HCT116 (cell line): ENCODE results near the gene OPN1SW. TPM values are rescaled to one million over a fixed set of nuclear protein-coding genes. Genes with fewer than 3 reads are reported as not detected.
A peak's percentile ranks its signal among the peaks of the same experiment; 100 is the strongest.

ENCODE experiments used
- ATAC-seq: fragments of 200-7000 bp; cut with Tn5 transposase; 2 replicates; pipeline ENCODE4 v1.9.1; 2020; ENCODE audit warnings: mild to moderate bottlenecking, moderate library complexity
- BruUV-seq: library from RNA; stranded (reverse); fragments of 400-500 nt; replicated peaks from 2 replicates; lab custom pipeline; 2021; lab: Mats Ljungman, UMichigan
- CTCF ChIA-PET: fragments of 300-600 bp; sonication (Branson Sonifier 250); formaldehyde crosslinking; loops from one replicate; lab custom pipeline; 2021; ENCODE audit warnings: antibody characterized with exemption; lab: Charles Lee
- POLR2A ChIA-PET: fragments of 300-600, 350-600 bp; sonication (Branson Sonifier 250); formaldehyde crosslinking; loops from one replicate; lab custom pipeline; 2021; ENCODE audit warnings: antibody characterized with exemption; lab: Charles Lee
- RAD21 ChIA-PET, 2 experiments: fragments of 300-600 bp; sonication (Branson Sonifier 250); formaldehyde crosslinking; loops; one replicate each; lab custom pipeline; 2023; ENCODE audit warnings: low total read pairs in 2 of 2; ENCODE audit not compliant: uncharacterized antibody in 2 of 2, unreplicated experiment in 2 of 2, low non-redundant PET in 1 of 2; lab: Charles Lee
- DNase-seq: peaks from one replicate; pipeline ENCODE4 v3.0.0-alpha.2; 2010; ENCODE audit warnings: low read depth, low spot score
- H2AFZ ChIP-seq: fragments of 200-600 bp; shearing (Covaris generic), sonication (generic); 2 replicates; pipeline ENCODE4 v1.6.1; 2017; ENCODE audit warnings: low read depth, mixed run types, mixed read lengths, antibody characterized with exemption, low read length; ENCODE audit not compliant: poor library complexity, severe bottlenecking
- H3K27ac ChIP-seq: 2 replicates; pipeline ENCODE4 v1.5.1; 2012; ENCODE audit warnings: low read depth, low read length
- H3K27me3 ChIP-seq: fragments of 200-600 bp; sonication (generic); 2 replicates; pipeline ENCODE4 v1.6.1; 2016; ENCODE audit warnings: mixed run types, low read length, mixed read lengths; ENCODE audit not compliant: insufficient read depth
- H3K36me3 ChIP-seq, 2 experiments: fragments of 200-500 bp in 1 of 2; fragments of 200-600 bp in 1 of 2; sonication (Bioruptor generic) in 1 of 2; sonication (generic) in 1 of 2; 2 replicates each; pipeline versions ENCODE4 v1.5.1 to v1.6.1; 2014 to 2016; ENCODE audit warnings: low read length in 2 of 2, inconsistent platforms in 1 of 2, mixed read lengths in 1 of 2, mixed run types in 1 of 2; ENCODE audit not compliant: insufficient read depth in 2 of 2, control insufficient read depth in 1 of 2
- H3K4me1 ChIP-seq, 2 experiments: fragments of 200-600 bp in 1 of 2; sonication (generic) in 1 of 2; 2 replicates each; pipeline versions ENCODE4 v1.5.1 to v1.6.1; 2012 to 2017; ENCODE audit warnings: low read length in 2 of 2, inconsistent platforms in 1 of 2, mild to moderate bottlenecking in 1 of 2, mixed read lengths in 1 of 2, mixed run types in 1 of 2, moderate library complexity in 1 of 2; ENCODE audit not compliant: insufficient read depth in 2 of 2, control insufficient read depth in 1 of 2
- H3K4me2 ChIP-seq: fragments of 200-600 bp; sonication (generic); 2 replicates; pipeline ENCODE4 v1.6.1; 2017; ENCODE audit warnings: mixed run types, low read length, mixed read lengths
- H3K4me3 ChIP-seq, 2 experiments: fragments of 200-600 bp in 1 of 2; sonication (generic) in 1 of 2; replicated peaks in 1 of 2; 2 replicates each; pipeline ENCODE4 v1.5.1; 2011 to 2016; ENCODE audit warnings: low read length in 2 of 2, control low read depth in 1 of 2, low read depth in 1 of 2, mild to moderate bottlenecking in 1 of 2, mixed read lengths in 1 of 2, mixed run types in 1 of 2
- H3K79me2 ChIP-seq: fragments of 200-600 bp; sonication (generic); 2 replicates; pipeline ENCODE4 v1.6.1; 2017; ENCODE audit warnings: mild to moderate bottlenecking, mixed run types, low read length, moderate library complexity, mixed read lengths; ENCODE audit not compliant: insufficient read depth
- H3K9ac ChIP-seq: fragments of 200-600 bp; sonication (generic); 2 replicates; pipeline ENCODE4 v1.6.1; 2016; ENCODE audit warnings: low read length, mixed read lengths
- H3K9me2 ChIP-seq: fragments of 200-600 bp; sonication (generic), shearing (Covaris generic); 2 replicates; pipeline ENCODE4 v1.6.1; 2017; ENCODE audit warnings: mixed run types, mild to moderate bottlenecking, moderate library complexity; ENCODE audit not compliant: insufficient read depth
- H3K9me3 ChIP-seq, 2 experiments: fragments of 200-500 bp in 1 of 2; fragments of 200-600 bp in 1 of 2; sonication (Bioruptor generic) in 1 of 2; sonication (generic) in 1 of 2; 2 replicates each; pipeline ENCODE4 v1.6.1; 2014 to 2017; ENCODE audit warnings: low read length in 2 of 2, mixed read lengths in 2 of 2, inconsistent platforms in 1 of 2, low read depth in 1 of 2, mild to moderate bottlenecking in 1 of 2, mixed run types in 1 of 2, moderate library complexity in 1 of 2; ENCODE audit not compliant: control insufficient read depth in 1 of 2, insufficient read depth in 1 of 2
- H4K20me1 ChIP-seq: fragments of 200-600 bp; sonication (generic), shearing (Covaris generic); 2 replicates; pipeline ENCODE4 v1.6.1; 2017; ENCODE audit warnings: mixed run types, mild to moderate bottlenecking, moderate library complexity; ENCODE audit not compliant: insufficient read depth
- CBX3 ChIP-seq: IDR thresholded peaks from 2 replicates; pipeline ENCODE4 v1.6.1; 2012; ENCODE audit warnings: low read depth
- CEBPB ChIP-seq: IDR thresholded peaks from 2 replicates; pipeline ENCODE4 v1.6.1; 2012; ENCODE audit warnings: low read depth
- EZH2 ChIP-seq: fragments of 200-600 bp; sonication (generic); IDR thresholded peaks from 2 replicates; pipeline ENCODE4 v1.6.1; 2017; ENCODE audit warnings: antibody characterized with exemption, mixed run types
- FOSL1 ChIP-seq: IDR thresholded peaks from 2 replicates; pipeline ENCODE4 v1.6.1; 2012; ENCODE audit warnings: low read depth
- JUND ChIP-seq: IDR thresholded peaks from 2 replicates; pipeline ENCODE4 v1.6.1; 2012
- POLR2AphosphoS5 ChIP-seq: IDR thresholded peaks from 2 replicates; pipeline ENCODE4 v1.6.1; 2011; ENCODE audit warnings: mild to moderate bottlenecking, low read depth, low read length, moderate library complexity
- RAD21 ChIP-seq: IDR thresholded peaks from 2 replicates; pipeline ENCODE4 v1.6.1; 2012; ENCODE audit warnings: low read depth, mild to moderate bottlenecking
- SIN3A ChIP-seq: IDR thresholded peaks from 2 replicates; pipeline ENCODE4 v1.6.1; 2012; ENCODE audit warnings: low read depth
- SP1 ChIP-seq: IDR thresholded peaks from 2 replicates; pipeline ENCODE4 v1.6.1; 2012; ENCODE audit warnings: low read depth
- SRF ChIP-seq: IDR thresholded peaks from 2 replicates; pipeline ENCODE4 v1.6.1; 2012; ENCODE audit warnings: low read depth
- YY1 ChIP-seq: IDR thresholded peaks from 2 replicates; pipeline ENCODE4 v1.6.1; 2011; ENCODE audit warnings: low read length, low read depth, moderate library complexity, mild to moderate bottlenecking; ENCODE audit not compliant: insufficient replicate concordance; ENCODE audit errors: extremely low read depth
- ZNF274 ChIP-seq: fragments of 200-500 bp; sonication (Bioruptor generic); IDR thresholded peaks from 2 replicates; pipeline ENCODE4 v1.6.1; 2014; ENCODE audit warnings: mild to moderate bottlenecking, low read depth, low read length, inconsistent platforms
- intact Hi-C: fragments of 100-400 bp; cut with micrococcal nuclease; formaldehyde crosslinking; loops from 2 replicates; pipeline ENCODE4 v1.10.0; 2022
- total RNA-seq: library from RNA; stranded (reverse); gene quantifications from one replicate; pipeline ENCODE4 v1.2.1, GENCODE V29; 2021; ENCODE audit not compliant: unreplicated experiment
- TF ChIP-seq, protein P1 (sequence below): IDR thresholded peaks from 2 replicates; pipeline ENCODE4 v1.6.1; 2012
- TF ChIP-seq, protein P2 (sequence below): IDR thresholded peaks from 2 replicates; pipeline ENCODE4 v1.6.1; 2011; ENCODE audit warnings: mild to moderate bottlenecking, low read length, moderate library complexity; ENCODE audit not compliant: insufficient replicate concordance; ENCODE audit errors: extremely low read depth
- TF ChIP-seq, protein P3 (sequence below), 3 experiments: fragments of 200-600 bp in 1 of 3; sonication (generic) in 1 of 3; IDR thresholded peaks in 2 of 3; conservative IDR thresholded peaks in 1 of 3; 2 replicates each; pipeline ENCODE4 v1.5.1; 2012 to 2017; ENCODE audit warnings: low read depth in 2 of 3, low read length in 2 of 3, antibody characterized with exemption in 1 of 3, borderline replicate concordance in 1 of 3, control low read depth in 1 of 3, mild to moderate bottlenecking in 1 of 3, mixed read lengths in 1 of 3, mixed run types in 1 of 3, moderate library complexity in 1 of 3; ENCODE audit not compliant: insufficient read depth in 1 of 3
- TF ChIP-seq, protein P4 (sequence below): IDR thresholded peaks from 2 replicates; pipeline ENCODE4 v1.6.1; 2012

Gene OPN1SW
- total RNA-seq, 1 experiment from 2014 or later: not detected

DNA sequence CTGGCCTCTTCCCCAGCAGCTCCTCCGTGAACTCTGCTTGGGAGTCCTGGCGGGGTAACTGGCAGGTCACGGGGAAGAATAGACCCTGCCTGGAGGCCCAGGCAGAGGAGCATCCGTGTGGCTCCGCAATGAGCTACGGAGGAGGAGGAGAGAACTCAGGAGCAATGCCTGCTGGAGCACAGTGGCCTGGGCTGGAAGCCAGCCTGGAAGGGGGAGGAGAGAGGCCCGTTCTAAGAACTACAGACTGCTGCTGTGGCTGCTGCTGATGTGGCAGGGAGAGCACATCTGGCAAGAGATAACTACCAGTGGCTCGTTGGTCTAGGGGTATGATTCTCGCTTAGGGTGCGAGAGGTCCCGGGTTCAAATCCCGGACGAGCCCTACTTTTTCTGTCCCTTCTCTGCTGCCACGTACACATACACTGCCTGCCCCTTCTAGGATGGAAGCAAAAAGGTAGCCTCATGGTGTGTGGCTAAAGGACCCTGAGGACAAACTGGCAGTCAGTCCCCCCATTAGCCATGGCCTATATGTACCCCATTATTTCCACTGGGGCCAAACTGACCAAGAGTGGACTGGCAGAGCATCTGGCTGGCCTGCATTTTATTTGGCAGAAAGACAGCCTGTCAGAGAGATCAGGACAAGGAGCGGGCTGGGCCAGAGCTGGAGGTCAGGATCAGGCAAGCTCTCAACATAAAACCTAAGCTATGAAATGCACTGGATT lies 7.7 kb upstream of the OPN1SW start:
- ChIA-PET POLR2A (no interaction called here), CTCF (no interaction called here), RAD21 (no interaction called here)
- ATAC-seq (peak; percentile 88), DNase-seq (peak; percentile 8)
- Histone ChIP-seq H3K4me3 (no peak overlapping the region), H3K9me2 (no peaks in the 10 kb centered on the region), H3K36me3 (no peaks in the 10 kb centered on the region), H3K9ac (no peak overlapping the region), H3K27ac (no peak overlapping the region), H3K9me3 (no peaks in the 10 kb centered on the region), H2AFZ (no peak overlapping the region), H3K27me3 (no peaks in the 10 kb centered on the region), H3K79me2 (no peaks in the 10 kb centered on the region), H3K4me2 (no peak overlapping the region), H3K4me1 (no peaks in the 10 kb centered on the region), H4K20me1 (no peaks in the 10 kb centered on the region)
- no peak for TF ChIP-seq POLR2AphosphoS5
- TF ChIP-seq, protein P1, sequence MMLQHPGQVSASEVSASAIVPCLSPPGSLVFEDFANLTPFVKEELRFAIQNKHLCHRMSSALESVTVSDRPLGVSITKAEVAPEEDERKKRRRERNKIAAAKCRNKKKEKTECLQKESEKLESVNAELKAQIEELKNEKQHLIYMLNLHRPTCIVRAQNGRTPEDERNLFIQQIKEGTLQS: peak; percentile 86
- TF ChIP-seq EZH2: no peak
- no peak for TF ChIP-seq RAD21
- TF ChIP-seq SIN3A: no peak
- no TSS peak for BruUV-seq
- intact Hi-C loops: no loop called here

DNA sequence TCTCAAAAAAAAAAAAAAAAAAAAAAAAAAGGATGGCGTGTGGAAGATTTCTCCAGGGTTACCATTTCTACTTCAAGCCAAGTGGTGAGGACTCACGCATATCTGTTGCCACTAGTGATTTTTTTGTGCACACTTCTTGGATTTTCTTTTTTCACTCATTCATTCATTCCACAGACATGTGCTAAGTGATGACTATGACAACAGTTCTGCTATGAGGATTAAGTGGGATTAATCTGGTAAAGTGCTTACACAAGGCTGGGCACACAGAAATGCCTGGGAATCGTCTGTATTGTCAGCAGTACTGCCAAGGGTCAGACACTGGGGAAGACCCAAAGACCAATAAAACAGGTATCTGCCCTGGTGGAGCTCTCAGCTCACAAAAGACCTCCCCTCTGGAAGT lies 6.3 kb upstream of the OPN1SW start:
- no peaks in the 10 kb centered on the region for H3K4me1 ChIP-seq
- BruUV-seq: no TSS peak
- CTCF ChIA-PET: no interaction called here
- H3K9me3 ChIP-seq: no peaks in the 10 kb centered on the region
- intact Hi-C loops: no loop called here
- ATAC-seq (no peak), DNase-seq (no peak)
- no peaks in the 10 kb centered on the region for H3K27me3 ChIP-seq
- no peaks in the 10 kb centered on the region for H3K79me2 ChIP-seq
- no peaks in the 10 kb centered on the region for H3K36me3 ChIP-seq
- no peaks in the 10 kb centered on the region for H3K9me2 ChIP-seq
- POLR2A ChIA-PET: no interaction called here
- H3K9ac ChIP-seq: no peak overlapping the region
- no peak overlapping the region for H3K27ac ChIP-seq
- no peak overlapping the region for H2AFZ ChIP-seq
- RAD21 ChIA-PET: no interaction called here
- H3K4me2 ChIP-seq: no peak overlapping the region
- no peaks in the 10 kb centered on the region for H4K20me1 ChIP-seq
- H3K4me3 ChIP-seq: no peak overlapping the region
- no peak for TF ChIP-seq FOSL1
- TF ChIP-seq CEBPB: no peak
- no peak for TF ChIP-seq SP1
- TF ChIP-seq ZNF274: no peak
- no peak for TF ChIP-seq JUND
- TF ChIP-seq, protein P1: no peak
- no peak for TF ChIP-seq CBX3
- TF ChIP-seq, protein P2, sequence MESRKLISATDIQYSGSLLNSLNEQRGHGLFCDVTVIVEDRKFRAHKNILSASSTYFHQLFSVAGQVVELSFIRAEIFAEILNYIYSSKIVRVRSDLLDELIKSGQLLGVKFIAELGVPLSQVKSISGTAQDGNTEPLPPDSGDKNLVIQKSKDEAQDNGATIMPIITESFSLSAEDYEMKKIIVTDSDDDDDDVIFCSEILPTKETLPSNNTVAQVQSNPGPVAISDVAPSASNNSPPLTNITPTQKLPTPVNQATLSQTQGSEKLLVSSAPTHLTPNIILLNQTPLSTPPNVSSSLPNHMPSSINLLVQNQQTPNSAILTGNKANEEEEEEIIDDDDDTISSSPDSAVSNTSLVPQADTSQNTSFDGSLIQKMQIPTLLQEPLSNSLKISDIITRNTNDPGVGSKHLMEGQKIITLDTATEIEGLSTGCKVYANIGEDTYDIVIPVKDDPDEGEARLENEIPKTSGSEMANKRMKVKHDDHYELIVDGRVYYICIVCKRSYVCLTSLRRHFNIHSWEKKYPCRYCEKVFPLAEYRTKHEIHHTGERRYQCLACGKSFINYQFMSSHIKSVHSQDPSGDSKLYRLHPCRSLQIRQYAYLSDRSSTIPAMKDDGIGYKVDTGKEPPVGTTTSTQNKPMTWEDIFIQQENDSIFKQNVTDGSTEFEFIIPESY: no peak
- TF ChIP-seq SRF: no peak
- TF ChIP-seq YY1: no peak
- TF ChIP-seq, protein P3, sequence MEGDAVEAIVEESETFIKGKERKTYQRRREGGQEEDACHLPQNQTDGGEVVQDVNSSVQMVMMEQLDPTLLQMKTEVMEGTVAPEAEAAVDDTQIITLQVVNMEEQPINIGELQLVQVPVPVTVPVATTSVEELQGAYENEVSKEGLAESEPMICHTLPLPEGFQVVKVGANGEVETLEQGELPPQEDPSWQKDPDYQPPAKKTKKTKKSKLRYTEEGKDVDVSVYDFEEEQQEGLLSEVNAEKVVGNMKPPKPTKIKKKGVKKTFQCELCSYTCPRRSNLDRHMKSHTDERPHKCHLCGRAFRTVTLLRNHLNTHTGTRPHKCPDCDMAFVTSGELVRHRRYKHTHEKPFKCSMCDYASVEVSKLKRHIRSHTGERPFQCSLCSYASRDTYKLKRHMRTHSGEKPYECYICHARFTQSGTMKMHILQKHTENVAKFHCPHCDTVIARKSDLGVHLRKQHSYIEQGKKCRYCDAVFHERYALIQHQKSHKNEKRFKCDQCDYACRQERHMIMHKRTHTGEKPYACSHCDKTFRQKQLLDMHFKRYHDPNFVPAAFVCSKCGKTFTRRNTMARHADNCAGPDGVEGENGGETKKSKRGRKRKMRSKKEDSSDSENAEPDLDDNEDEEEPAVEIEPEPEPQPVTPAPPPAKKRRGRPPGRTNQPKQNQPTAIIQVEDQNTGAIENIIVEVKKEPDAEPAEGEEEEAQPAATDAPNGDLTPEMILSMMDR (IDR thresholded peaks at IDR 0.05 in 2 of 3, conservative IDR thresholded peaks at IDR 0.05 in 1 of 3; ENCODE audit: borderline replicate concordance in 1 of 3, insufficient read depth in 1 of 3, low read depth in 2 of 3, low read length in 2 of 3): no peak
- TF ChIP-seq, protein P4, sequence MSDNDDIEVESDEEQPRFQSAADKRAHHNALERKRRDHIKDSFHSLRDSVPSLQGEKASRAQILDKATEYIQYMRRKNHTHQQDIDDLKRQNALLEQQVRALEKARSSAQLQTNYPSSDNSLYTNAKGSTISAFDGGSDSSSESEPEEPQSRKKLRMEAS: no peak
- TF ChIP-seq RAD21: no peak
- no peak for TF ChIP-seq POLR2AphosphoS5
- TF ChIP-seq SIN3A: no peak
